ENCODE data around the gene ADCY10. TPM values are rescaled to one million over a fixed set of nuclear protein-coding genes. Genes with fewer than 3 reads are reported as not detected.

Gene ADCY10
- total and polyA plus RNA-seq, 12 donors, result 0.07 to 0.61 (median 0.24) TPM; not detected in 2

DNA sequence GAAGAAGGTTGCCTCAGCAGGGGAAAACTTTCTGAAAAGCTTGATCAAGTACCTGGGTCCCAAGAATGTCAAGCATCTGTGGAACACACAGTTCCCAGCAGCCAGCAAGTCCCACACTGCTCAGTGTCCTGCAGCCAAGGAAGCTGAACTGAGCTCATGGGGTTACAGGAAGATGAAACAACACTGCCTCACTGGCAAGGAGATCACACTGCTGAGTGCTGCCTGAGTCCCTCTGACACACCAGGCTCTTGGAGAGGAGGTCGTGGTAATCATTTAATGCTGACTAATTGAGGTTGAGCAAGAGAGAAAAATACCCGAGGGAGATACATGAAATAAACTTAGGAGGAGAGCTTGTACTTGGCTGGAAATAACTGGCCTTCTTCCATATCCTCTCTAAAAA lies 116.9 kb downstream of the ADCY10 start:
- intact Hi-C loops (cut with DNase I), result no loop called here
- WGBS, 4 donors, result 2 to 8% (median 4%) methylated on average over 2 of the region's 2 CpGs
- Histone ChIP-seq H3K36me3 (replicated peaks in 1 of 2) (no peaks in the 10 kb centered on the region), H3K4me3 (no peak overlapping the region), H3K4me1 (replicated peaks in 1 of 2) (peaks cover 17 to 21% of the 10 kb centered on the region in 2 donors), H3K27me3 (no peaks in the 10 kb centered on the region), H3K27ac (peak overlapping the region in 4 of 5 donors; percentile 35 to 82 (median 62)), H3K9me3 (replicated peaks in 1 of 3) (no peaks in the 10 kb centered on the region)
- TF ChIP-seq, protein P1, sequence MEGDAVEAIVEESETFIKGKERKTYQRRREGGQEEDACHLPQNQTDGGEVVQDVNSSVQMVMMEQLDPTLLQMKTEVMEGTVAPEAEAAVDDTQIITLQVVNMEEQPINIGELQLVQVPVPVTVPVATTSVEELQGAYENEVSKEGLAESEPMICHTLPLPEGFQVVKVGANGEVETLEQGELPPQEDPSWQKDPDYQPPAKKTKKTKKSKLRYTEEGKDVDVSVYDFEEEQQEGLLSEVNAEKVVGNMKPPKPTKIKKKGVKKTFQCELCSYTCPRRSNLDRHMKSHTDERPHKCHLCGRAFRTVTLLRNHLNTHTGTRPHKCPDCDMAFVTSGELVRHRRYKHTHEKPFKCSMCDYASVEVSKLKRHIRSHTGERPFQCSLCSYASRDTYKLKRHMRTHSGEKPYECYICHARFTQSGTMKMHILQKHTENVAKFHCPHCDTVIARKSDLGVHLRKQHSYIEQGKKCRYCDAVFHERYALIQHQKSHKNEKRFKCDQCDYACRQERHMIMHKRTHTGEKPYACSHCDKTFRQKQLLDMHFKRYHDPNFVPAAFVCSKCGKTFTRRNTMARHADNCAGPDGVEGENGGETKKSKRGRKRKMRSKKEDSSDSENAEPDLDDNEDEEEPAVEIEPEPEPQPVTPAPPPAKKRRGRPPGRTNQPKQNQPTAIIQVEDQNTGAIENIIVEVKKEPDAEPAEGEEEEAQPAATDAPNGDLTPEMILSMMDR (IDR thresholded peaks at IDR 0.05), result no peak
- peak in 1 of 2 donors; percentile 66 for TF ChIP-seq POLR2A (IDR thresholded peaks at IDR 0.05)
- peak; percentile 61 to 92 (median 90) for DNase-seq

DNA sequence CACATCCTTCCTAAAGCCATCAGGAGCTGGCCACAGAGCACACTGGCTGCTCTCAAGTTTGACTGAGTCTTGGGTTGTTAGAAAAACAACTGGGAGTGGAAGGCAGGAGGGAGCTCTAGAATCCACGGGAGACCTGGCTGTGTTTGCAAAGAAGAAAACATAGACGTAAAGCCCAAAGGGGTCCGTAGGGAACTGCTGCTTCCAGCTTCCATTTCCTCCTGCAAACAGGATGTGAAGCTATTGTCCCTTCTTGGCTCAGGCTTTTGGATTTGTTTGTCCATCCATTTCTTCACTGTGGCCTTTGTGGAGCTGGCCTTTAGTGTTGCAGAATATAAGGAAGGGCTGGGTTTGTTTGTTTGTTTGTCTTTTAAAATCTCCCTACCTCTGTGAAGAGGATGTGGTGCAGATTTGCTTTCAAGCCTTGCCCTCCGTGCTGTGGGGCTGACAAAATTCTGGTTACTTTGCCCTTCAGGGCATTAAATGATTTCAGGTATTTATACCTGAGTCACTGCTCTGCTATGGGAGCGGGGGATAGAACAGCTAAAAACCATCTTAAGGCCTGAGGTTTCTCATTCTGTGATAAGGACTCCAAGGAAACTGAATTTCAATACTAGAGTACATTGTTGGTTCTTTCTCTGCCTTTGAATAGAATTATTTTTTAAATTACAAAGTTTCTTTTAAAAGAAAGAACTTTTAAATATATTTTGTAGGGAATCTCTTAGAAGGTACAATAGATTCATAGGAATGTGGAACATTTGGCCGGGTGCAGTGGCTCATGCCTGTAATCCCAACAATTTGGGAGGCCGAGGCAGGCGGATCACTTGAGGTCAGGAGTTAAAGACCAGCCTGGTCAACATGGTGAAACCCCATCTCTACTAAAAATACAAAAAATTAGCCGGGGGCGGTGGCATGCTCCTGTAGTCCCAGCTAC lies 117.9 kb downstream of the ADCY10 start:
- Histone ChIP-seq H3K9me3 (replicated peaks in 1 of 3) (no peaks in the 10 kb centered on the region), H3K27ac (peak overlapping the region in 3 of 5 donors; percentile 45 to 82 (median 79)), H3K36me3 (replicated peaks in 1 of 2) (no peaks in the 10 kb centered on the region), H3K4me3 (no peak overlapping the region), H3K27me3 (no peaks in the 10 kb centered on the region), H3K4me1 (replicated peaks in 1 of 2) (peaks cover 17 to 21% of the 10 kb centered on the region in 2 donors)
- intact Hi-C loops (cut with DNase I), result no loop called here
- WGBS, 4 donors, result 75 to 81% (median 77%) methylated on average over 10 of the region's 10 CpGs
- TF ChIP-seq POLR2A (IDR thresholded peaks at IDR 0.05), result no peak
- TF ChIP-seq, protein P1 (IDR thresholded peaks at IDR 0.05), result no peak
- DNase-seq, result no peak

DNA sequence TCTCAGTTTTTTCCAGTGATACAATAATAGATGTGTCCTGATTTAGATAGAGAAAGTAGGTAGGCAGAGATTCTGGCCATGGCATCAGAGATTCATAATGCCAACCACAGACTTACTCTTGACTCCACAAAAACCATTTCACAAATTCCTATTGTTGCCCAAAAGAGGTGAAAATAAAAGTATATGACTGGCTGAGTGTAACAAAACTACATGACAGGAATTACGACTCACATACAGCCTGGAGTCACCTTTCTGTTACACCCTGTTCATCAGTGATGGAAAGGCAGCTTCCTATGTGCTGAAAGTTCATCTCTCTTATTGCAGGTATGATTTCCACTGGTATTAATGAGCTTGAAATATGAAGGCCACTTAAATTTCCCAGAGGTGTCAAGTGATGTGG lies 119.9 kb downstream of the ADCY10 start:
- intact Hi-C loops (cut with DNase I), result loop anchor here in 1 of 2 donors (5.0 kb wide), 1 partner anchor 72 kb away; the partner anchor contains the start of gene MPZL1
- Histone ChIP-seq H3K4me1 (replicated peaks in 1 of 2) (peaks cover 17 to 21% of the 10 kb centered on the region in 2 donors), H3K9me3 (replicated peaks in 1 of 3) (no peaks in the 10 kb centered on the region), H3K4me3 (no peak overlapping the region), H3K36me3 (replicated peaks in 1 of 2) (peaks cover 0 to 3% of the 10 kb centered on the region in 2 donors), H3K27ac (no peak overlapping the region), H3K27me3 (no peaks in the 10 kb centered on the region)
- TF ChIP-seq, protein P1 (IDR thresholded peaks at IDR 0.05), result no peak
- TF ChIP-seq POLR2A (IDR thresholded peaks at IDR 0.05), result no peak
- no peak for DNase-seq
- WGBS, 4 donors, result 92 to 100% (median 98%) methylated on average over 1 of the region's 1 CpG

DNA sequence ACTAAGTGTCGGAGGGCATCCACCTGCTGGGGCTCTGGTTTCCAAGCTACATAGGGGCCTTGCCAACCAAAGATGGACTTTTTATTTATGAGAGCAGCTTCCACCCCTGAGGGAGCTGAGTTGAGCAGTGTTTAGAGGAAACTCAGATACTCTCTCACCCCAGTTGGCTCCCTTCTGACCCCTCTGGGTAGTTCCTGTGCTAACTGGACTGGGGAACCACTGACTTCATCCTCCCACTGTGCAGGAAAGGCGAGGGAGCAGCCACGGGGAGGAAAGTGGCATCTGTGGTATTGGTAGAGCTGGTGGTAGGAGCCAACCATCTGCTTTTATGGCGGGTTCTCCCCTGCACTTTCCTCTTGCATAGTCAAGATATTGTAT lies 121.8 kb downstream of the ADCY10 start:
- TF ChIP-seq, protein P1 (IDR thresholded peaks at IDR 0.05), result no peak
- TF ChIP-seq POLR2A (IDR thresholded peaks at IDR 0.05), result no peak
- WGBS, 4 donors, result 75 to 89% (median 81%) methylated on average over 4 of the region's 4 CpGs
- Histone ChIP-seq H3K27me3 (no peaks in the 10 kb centered on the region), H3K4me1 (replicated peaks in 1 of 2) (peaks cover 12 to 16% of the 10 kb centered on the region in 2 donors), H3K27ac (peak overlapping the region in 2 of 5 donors; percentile 23 to 72), H3K9me3 (replicated peaks in 1 of 3) (no peaks in the 10 kb centered on the region), H3K4me3 (no peak overlapping the region), H3K36me3 (replicated peaks in 1 of 2) (peaks cover 0 to 19% of the 10 kb centered on the region in 2 donors)
- intact Hi-C loops (cut with DNase I), result loop anchor here in 1 of 2 donors (5.0 kb wide), 1 partner anchor 70 kb away; the partner anchor contains the start of gene MPZL1
- no peak for DNase-seq

All from adrenal gland (tissue), 12 donors.